Measurements from ENCODE around the gene MPZL1. TPM values are rescaled to one million over a fixed set of nuclear protein-coding genes. Genes with fewer than 3 reads are reported as not detected.

The MPZL1 gene
- total and polyA plus RNA-seq, 4 donors, result 11.3 to 26.1 (median 16.8) TPM

- Histone ChIP-seq H3K4me3 (ENCODE audit: low read depth in 1 of 3, low read length in 3 of 3) (peak overlapping the region; percentile 75 to 90 (median 79)), H3K9me3 (ENCODE audit: control insufficient read depth in 4 of 4, low read length in 3 of 4) (no peaks in the 10 kb centered on the region), H3K9ac (ENCODE audit: low read depth in 1 of 2, low read length in 2 of 2) (peak overlapping the region; percentile 75 to 86), H3K36me3 (ENCODE audit: control insufficient read depth in 4 of 4, insufficient read depth in 3 of 4, low read depth in 1 of 4, low read length in 3 of 4) (no peaks in the 10 kb centered on the region), H3K27me3 (ENCODE audit: control insufficient read depth in 4 of 4, insufficient read depth in 4 of 4, low read length in 3 of 4) (no peaks in the 10 kb centered on the region), H3K27ac (ENCODE audit: low read depth in 1 of 2, low read length in 2 of 2) (peak overlapping the region; percentile 70 to 78), H3K4me1 (ENCODE audit: control insufficient read depth in 4 of 4, insufficient read depth in 4 of 4, low read length in 3 of 4) (peaks cover 2 to 18% (median 9%) of the 10 kb centered on the region in 4 donors)
- WGBS, result 8% methylated on average over 13 of the region's 13 CpGs
- peak; percentile 63 to 72 for TF ChIP-seq RAD21 (IDR thresholded peaks at IDR 0.05)
- TF ChIP-seq YY1 (IDR thresholded peaks at IDR 0.05), result peak; percentile 92
- TF ChIP-seq TAF1 (conservative IDR thresholded peaks at IDR 0.05), result no peak
- TF ChIP-seq, protein P1, sequence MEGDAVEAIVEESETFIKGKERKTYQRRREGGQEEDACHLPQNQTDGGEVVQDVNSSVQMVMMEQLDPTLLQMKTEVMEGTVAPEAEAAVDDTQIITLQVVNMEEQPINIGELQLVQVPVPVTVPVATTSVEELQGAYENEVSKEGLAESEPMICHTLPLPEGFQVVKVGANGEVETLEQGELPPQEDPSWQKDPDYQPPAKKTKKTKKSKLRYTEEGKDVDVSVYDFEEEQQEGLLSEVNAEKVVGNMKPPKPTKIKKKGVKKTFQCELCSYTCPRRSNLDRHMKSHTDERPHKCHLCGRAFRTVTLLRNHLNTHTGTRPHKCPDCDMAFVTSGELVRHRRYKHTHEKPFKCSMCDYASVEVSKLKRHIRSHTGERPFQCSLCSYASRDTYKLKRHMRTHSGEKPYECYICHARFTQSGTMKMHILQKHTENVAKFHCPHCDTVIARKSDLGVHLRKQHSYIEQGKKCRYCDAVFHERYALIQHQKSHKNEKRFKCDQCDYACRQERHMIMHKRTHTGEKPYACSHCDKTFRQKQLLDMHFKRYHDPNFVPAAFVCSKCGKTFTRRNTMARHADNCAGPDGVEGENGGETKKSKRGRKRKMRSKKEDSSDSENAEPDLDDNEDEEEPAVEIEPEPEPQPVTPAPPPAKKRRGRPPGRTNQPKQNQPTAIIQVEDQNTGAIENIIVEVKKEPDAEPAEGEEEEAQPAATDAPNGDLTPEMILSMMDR (IDR thresholded peaks at IDR 0.05; ENCODE audit: low read depth, low read length, missing input control), result peak; percentile 26
- DNase-seq (ENCODE audit: low spot score), result no peak
These were observed 691 bp upstream of the MPZL1 start for GRCh38 chr1:167720965-167721616.

- no peaks in the 10 kb centered on the region for H3K27me3 ChIP-seq (ENCODE audit: control insufficient read depth in 4 of 4, insufficient read depth in 4 of 4, low read length in 3 of 4)
- peak; percentile 61 for DNase-seq (ENCODE audit: low spot score)
- no peaks in the 10 kb centered on the region for H3K9me3 ChIP-seq (ENCODE audit: control insufficient read depth in 4 of 4, low read length in 3 of 4)
- TF ChIP-seq YY1 (IDR thresholded peaks at IDR 0.05) (no peak), JUND (IDR thresholded peaks at IDR 0.05) (no peak), GABPA (IDR thresholded peaks at IDR 0.05 in 1 of 2, conservative IDR thresholded peaks at IDR 0.05 in 1 of 2) (no peak), TAF1 (conservative IDR thresholded peaks at IDR 0.05) (no peak), SP1 (IDR thresholded peaks at IDR 0.05) (no peak), ATF3 (IDR thresholded peaks at IDR 0.05) (no peak), MAX (IDR thresholded peaks at IDR 0.05) (no peak), FOXA2 (IDR thresholded peaks at IDR 0.05) (no peak), EGR1 (IDR thresholded peaks at IDR 0.05; ENCODE audit: low read depth in 2 of 2) (no peak), RXRA (IDR thresholded peaks at IDR 0.05) (no peak), RAD21 (IDR thresholded peaks at IDR 0.05) (no peak), HNF4A (conservative IDR thresholded peaks at IDR 0.05) (no peak)
- TF ChIP-seq, protein P2, sequence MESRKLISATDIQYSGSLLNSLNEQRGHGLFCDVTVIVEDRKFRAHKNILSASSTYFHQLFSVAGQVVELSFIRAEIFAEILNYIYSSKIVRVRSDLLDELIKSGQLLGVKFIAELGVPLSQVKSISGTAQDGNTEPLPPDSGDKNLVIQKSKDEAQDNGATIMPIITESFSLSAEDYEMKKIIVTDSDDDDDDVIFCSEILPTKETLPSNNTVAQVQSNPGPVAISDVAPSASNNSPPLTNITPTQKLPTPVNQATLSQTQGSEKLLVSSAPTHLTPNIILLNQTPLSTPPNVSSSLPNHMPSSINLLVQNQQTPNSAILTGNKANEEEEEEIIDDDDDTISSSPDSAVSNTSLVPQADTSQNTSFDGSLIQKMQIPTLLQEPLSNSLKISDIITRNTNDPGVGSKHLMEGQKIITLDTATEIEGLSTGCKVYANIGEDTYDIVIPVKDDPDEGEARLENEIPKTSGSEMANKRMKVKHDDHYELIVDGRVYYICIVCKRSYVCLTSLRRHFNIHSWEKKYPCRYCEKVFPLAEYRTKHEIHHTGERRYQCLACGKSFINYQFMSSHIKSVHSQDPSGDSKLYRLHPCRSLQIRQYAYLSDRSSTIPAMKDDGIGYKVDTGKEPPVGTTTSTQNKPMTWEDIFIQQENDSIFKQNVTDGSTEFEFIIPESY (IDR thresholded peaks at IDR 0.05), result no peak
- TF ChIP-seq, protein P1 (IDR thresholded peaks at IDR 0.05; ENCODE audit: low read depth, low read length, missing input control), result no peak
- TF ChIP-seq, protein P3, sequence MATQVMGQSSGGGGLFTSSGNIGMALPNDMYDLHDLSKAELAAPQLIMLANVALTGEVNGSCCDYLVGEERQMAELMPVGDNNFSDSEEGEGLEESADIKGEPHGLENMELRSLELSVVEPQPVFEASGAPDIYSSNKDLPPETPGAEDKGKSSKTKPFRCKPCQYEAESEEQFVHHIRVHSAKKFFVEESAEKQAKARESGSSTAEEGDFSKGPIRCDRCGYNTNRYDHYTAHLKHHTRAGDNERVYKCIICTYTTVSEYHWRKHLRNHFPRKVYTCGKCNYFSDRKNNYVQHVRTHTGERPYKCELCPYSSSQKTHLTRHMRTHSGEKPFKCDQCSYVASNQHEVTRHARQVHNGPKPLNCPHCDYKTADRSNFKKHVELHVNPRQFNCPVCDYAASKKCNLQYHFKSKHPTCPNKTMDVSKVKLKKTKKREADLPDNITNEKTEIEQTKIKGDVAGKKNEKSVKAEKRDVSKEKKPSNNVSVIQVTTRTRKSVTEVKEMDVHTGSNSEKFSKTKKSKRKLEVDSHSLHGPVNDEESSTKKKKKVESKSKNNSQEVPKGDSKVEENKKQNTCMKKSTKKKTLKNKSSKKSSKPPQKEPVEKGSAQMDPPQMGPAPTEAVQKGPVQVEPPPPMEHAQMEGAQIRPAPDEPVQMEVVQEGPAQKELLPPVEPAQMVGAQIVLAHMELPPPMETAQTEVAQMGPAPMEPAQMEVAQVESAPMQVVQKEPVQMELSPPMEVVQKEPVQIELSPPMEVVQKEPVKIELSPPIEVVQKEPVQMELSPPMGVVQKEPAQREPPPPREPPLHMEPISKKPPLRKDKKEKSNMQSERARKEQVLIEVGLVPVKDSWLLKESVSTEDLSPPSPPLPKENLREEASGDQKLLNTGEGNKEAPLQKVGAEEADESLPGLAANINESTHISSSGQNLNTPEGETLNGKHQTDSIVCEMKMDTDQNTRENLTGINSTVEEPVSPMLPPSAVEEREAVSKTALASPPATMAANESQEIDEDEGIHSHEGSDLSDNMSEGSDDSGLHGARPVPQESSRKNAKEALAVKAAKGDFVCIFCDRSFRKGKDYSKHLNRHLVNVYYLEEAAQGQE (IDR thresholded peaks at IDR 0.05), result no peak
- 2% methylated on average over 52 of the region's 52 CpGs for WGBS
- peaks cover 2 to 18% (median 9%) of the 10 kb centered on the region in 4 donors for H3K4me1 ChIP-seq (ENCODE audit: control insufficient read depth in 4 of 4, insufficient read depth in 4 of 4, low read length in 3 of 4)
- no peaks in the 10 kb centered on the region for H3K36me3 ChIP-seq (ENCODE audit: control insufficient read depth in 4 of 4, insufficient read depth in 3 of 4, low read depth in 1 of 4, low read length in 3 of 4)
- H3K9ac ChIP-seq (ENCODE audit: low read depth in 1 of 2, low read length in 2 of 2), result peak overlapping the region in 1 of 2 donors; percentile 67
- peak overlapping the region; percentile 78 to 80 for H3K27ac ChIP-seq (ENCODE audit: low read depth in 1 of 2, low read length in 2 of 2)
- H3K4me3 ChIP-seq (ENCODE audit: low read depth in 1 of 3, low read length in 3 of 3), result peak overlapping the region; percentile 75 to 90 (median 79)
These were observed 529 bp downstream of the MPZL1 start for GRCh38 chr1:167722152-167722869.

Data from liver (tissue), 9 donors.